ENCODE results near the gene CFAP77. TPM values are rescaled to one million over a fixed set of nuclear protein-coding genes. Genes with fewer than 3 reads are reported as not detected.

Gene CFAP77
- total RNA-seq, 2 donors from 2014 or later, result 2.4 TPM; not detected in 1

DNA sequence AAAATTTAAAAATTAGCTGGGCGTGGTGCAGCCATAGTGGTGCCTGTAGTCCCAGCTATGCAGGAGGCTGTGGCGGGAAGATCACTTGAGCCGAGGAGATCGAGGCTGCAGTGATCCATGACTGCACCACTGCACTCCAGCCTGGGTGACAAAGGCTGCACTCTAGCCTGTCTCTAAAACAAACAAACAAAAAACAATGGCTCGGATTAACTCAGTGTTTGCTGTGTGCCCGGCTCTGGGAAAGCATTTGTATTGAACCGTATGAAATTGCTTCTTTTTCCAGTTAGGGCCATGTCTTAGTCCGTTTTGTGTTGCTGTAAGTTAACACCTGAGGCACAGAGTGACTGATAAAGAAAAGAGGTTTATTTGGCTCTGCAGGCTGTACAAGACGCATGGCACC lies 62.6 kb downstream of the CFAP77 start:
- TF ChIP-seq, protein P1, sequence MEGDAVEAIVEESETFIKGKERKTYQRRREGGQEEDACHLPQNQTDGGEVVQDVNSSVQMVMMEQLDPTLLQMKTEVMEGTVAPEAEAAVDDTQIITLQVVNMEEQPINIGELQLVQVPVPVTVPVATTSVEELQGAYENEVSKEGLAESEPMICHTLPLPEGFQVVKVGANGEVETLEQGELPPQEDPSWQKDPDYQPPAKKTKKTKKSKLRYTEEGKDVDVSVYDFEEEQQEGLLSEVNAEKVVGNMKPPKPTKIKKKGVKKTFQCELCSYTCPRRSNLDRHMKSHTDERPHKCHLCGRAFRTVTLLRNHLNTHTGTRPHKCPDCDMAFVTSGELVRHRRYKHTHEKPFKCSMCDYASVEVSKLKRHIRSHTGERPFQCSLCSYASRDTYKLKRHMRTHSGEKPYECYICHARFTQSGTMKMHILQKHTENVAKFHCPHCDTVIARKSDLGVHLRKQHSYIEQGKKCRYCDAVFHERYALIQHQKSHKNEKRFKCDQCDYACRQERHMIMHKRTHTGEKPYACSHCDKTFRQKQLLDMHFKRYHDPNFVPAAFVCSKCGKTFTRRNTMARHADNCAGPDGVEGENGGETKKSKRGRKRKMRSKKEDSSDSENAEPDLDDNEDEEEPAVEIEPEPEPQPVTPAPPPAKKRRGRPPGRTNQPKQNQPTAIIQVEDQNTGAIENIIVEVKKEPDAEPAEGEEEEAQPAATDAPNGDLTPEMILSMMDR (IDR thresholded peaks at IDR 0.05), result no peak
- TF ChIP-seq POLR2AphosphoS5 (IDR thresholded peaks at IDR 0.05), result no peak
- no peak for TF ChIP-seq POLR2A (IDR thresholded peaks at IDR 0.05)
- intact Hi-C loops (cut with DNase I), result no loop called here
- 50% methylated on average over 9 of the region's 9 CpGs for WGBS
- Histone ChIP-seq H3K4me3 (no peak overlapping the region), H3K27me3 (replicated peaks; ENCODE audit: insufficient read depth) (peaks cover 2% of the 10 kb centered on the region), H3K4me1 (replicated peaks) (no peaks in the 10 kb centered on the region), H3K9me3 (no peaks in the 10 kb centered on the region), H3K27ac (no peak overlapping the region), H3K36me3 (no peaks in the 10 kb centered on the region)
- DNase-seq (ENCODE audit: low spot score), result no peak

DNA sequence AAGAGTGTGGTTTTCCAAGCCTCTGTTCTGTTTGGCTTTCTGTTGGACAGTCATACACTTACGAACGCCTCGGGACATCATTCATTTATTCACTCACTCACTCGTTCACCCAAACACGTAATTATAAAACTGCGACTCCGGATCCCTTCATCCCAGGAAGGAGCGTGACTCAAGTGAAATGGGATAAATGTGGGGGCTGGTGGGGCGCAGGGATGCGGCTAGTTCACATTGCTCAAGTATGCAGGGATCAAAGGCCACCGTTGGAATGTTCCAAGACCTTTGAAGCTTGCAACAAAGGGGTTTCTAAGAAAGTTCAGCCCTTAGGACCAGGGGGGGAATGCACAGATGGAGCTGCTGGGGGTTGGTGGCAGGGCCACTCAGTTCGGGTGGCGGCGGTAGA lies 64.2 kb downstream of the CFAP77 start:
- no peak for TF ChIP-seq POLR2AphosphoS5 (IDR thresholded peaks at IDR 0.05)
- no peak for TF ChIP-seq POLR2A (IDR thresholded peaks at IDR 0.05)
- TF ChIP-seq, protein P1 (IDR thresholded peaks at IDR 0.05), result no peak
- WGBS, result 71% methylated on average over 14 of the region's 14 CpGs
- Histone ChIP-seq H3K27me3 (replicated peaks; ENCODE audit: insufficient read depth) (peaks cover 2% of the 10 kb centered on the region), H3K4me3 (no peak overlapping the region), H3K9me3 (no peaks in the 10 kb centered on the region), H3K27ac (no peak overlapping the region), H3K36me3 (no peaks in the 10 kb centered on the region), H3K4me1 (replicated peaks) (no peaks in the 10 kb centered on the region)
- intact Hi-C loops (cut with DNase I), result no loop called here
- DNase-seq (ENCODE audit: low spot score), result no peak

GRCh38 chr9:132478353-132479050 lies 68.5 kb downstream of the CFAP77 start:
- intact Hi-C loops (cut with DNase I), result no loop called here
- H3K4me1 ChIP-seq (replicated peaks), result no peaks in the 10 kb centered on the region
- peaks cover 2% of the 10 kb centered on the region for H3K27me3 ChIP-seq (replicated peaks; ENCODE audit: insufficient read depth)
- no peaks in the 10 kb centered on the region for H3K9me3 ChIP-seq
- DNase-seq (ENCODE audit: low spot score), result no peak
- H3K27ac ChIP-seq, result no peak overlapping the region
- H3K4me3 ChIP-seq, result no peak overlapping the region
- 77% methylated on average over 15 of the region's 15 CpGs for WGBS
- no peaks in the 10 kb centered on the region for H3K36me3 ChIP-seq
- TF ChIP-seq, protein P1 (IDR thresholded peaks at IDR 0.05), result no peak
- TF ChIP-seq POLR2A (IDR thresholded peaks at IDR 0.05) (no peak), POLR2AphosphoS5 (IDR thresholded peaks at IDR 0.05) (no peak)

GRCh38 chr9:132479733-132480132 lies 69.7 kb downstream of the CFAP77 start:
- no peak for TF ChIP-seq POLR2A (IDR thresholded peaks at IDR 0.05)
- TF ChIP-seq POLR2AphosphoS5 (IDR thresholded peaks at IDR 0.05), result no peak
- TF ChIP-seq, protein P1 (IDR thresholded peaks at IDR 0.05), result no peak
- Histone ChIP-seq H3K27me3 (replicated peaks; ENCODE audit: insufficient read depth) (peaks cover 2% of the 10 kb centered on the region), H3K9me3 (no peaks in the 10 kb centered on the region), H3K27ac (no peak overlapping the region), H3K4me3 (no peak overlapping the region), H3K4me1 (replicated peaks) (no peaks in the 10 kb centered on the region), H3K36me3 (no peaks in the 10 kb centered on the region)
- DNase-seq (ENCODE audit: low spot score), result no peak
- intact Hi-C loops (cut with DNase I), result no loop called here
- WGBS, result 90% methylated on average over 10 of the region's 10 CpGs

Data from prostate gland (tissue), 2 donors.